Inflammatory macrophage treated with lipopolysaccharide for 1 hour (primary cell): Measurements from ENCODE around the gene PAQR6.
"Not testable (repeated sequence)": the region's sequence is repeated elsewhere in the genome, so short reads cannot be mapped to it uniquely, and the experiment has no call there.

ENCODE experiments used
- DNase-seq, 2 donors: peaks; one replicate each; pipeline ENCODE4 v3.0.0-alpha.2; 2020 to 2022

The PAQR6 gene

DNA sequence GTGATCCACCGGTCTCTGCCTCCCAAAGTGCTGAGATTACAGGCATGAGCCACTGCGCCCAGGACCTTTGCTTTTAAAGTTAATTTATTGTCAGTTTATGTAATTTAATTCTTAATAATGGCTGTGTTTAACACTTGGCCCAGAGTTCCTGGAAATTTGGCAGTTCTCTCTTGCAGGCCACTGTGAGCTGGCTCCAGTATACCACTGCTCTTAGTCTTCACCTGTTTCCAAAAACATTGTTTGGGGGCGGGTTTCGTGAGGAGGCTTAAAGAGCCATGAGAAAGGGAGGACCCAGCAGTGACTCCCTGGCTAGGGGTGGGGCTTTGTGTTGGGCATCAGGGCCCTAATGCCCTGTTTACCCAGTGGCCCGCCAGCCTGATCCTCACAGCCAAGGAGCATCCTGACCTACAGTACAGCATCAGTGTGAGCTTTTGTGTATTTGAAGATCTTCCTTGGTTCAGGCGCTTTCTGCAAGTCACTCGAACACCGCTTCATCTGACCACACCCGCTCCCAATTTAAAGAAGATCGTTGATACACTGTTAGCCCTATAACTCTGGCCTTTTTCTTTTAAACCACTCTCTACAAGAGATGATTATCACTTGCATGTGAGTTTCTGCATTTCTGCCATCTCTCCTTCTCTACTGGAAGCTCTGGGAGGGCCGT, 17.9 kb downstream of the PAQR6 start:
- DNase-seq = no peak

GRCh38 chr1:156228501-156228900, 19.4 kb downstream of the PAQR6 start:
- DNase-seq = no peak

DNA sequence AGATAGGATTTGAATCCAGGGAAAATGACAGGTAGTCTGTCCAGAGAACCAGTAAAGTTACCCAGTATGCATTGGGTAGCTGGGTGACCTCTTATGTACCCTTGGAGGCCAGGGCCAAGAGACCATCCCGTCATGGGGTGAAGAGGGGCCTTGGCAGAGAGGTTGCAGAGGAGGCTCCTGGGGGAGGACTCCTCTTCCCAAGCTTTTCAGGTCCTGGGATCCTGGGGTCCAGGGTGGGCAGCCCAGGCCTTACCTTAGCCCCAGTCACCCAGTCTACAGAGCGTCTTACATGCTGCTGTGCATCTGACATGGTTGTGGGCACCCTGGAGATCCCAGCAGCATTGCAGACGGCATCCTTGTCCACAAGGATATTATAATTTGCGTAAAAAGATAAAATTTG, 21.1 kb downstream of the PAQR6 start:
- DNase-seq = no peak

DNA sequence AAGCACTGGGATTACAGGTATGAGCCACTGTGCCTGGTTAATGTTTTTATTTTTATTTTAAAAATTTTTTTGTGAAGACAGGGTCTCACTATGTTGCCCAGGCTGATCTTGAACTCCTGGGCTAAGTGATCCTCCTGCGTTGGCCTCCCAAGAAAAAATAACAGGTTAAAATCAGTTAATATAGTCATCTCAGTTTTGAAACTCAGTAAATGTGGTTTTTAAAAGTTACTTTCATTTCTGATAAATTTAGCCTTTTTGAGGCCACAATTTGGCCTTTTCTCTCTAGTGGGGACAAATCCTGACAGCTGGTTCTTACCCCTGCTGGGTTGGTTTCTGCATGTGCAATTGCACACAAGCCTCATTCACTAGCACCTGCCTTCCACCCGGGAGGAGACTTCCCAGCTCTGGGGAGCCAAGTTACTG, 21.7 kb downstream of the PAQR6 start:
- no peak for DNase-seq

DNA sequence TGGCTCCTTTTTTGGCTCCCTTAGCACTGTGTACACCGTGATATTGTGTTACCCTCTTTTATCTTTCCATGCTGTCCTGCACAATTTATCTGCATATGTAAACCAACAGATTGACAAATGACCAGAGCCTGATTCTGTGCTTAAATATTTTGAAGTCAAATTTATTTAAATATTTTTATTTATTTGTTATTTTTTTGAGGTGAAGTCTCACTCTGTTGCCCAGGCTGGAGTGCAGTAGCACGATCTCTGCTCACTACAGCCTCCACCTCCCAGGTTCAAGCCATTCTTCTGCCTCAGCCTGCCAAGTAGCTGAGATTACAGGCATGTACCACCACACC, 22.2 kb downstream of the PAQR6 start:
- DNase-seq = no peak

GRCh38 chr1:156221986-156222692, 25.7 kb downstream of the PAQR6 start:
- no peak for DNase-seq

DNA sequence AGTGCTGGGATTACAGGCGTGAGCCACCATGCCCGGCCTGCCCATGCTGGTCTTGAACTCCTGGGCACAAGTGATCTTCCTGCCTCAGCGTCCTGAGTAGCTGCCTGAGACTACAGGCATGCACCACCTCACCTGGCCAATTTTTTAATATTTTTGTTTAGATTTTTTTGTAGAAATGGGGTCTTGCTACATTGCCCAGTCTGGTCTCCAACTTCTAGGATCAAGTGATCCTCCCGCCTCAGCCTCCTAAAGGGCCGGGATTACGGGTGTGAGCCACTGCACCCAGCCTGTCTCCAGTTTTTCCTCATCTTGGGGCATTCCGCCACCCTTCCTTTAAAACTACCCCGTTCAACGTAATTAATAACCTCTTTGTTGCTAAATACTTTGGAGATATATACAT, 27.6 kb downstream of the PAQR6 start:
- DNase-seq = no peak

DNA sequence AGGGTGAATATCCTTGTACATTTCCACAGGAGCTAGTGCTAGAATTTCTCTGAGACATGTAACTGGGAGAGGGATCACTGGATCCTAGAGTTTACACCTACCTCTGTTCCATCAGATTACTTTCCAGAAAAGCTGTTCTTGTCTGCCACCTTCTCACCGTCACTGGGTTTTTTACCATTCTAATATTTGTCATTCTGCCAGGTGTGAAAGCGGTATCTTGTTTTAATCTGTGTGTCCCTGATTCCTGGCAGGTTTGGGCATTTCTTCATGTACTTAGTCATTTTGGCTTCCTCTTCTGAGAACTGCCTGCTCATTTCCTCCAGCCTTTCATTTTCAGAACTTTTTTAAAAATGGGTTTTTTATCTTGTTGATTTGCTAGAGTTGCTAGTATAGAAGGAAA, 30.0 kb downstream of the PAQR6 start:
- DNase-seq = peak; percentile 37 to 41

DNA sequence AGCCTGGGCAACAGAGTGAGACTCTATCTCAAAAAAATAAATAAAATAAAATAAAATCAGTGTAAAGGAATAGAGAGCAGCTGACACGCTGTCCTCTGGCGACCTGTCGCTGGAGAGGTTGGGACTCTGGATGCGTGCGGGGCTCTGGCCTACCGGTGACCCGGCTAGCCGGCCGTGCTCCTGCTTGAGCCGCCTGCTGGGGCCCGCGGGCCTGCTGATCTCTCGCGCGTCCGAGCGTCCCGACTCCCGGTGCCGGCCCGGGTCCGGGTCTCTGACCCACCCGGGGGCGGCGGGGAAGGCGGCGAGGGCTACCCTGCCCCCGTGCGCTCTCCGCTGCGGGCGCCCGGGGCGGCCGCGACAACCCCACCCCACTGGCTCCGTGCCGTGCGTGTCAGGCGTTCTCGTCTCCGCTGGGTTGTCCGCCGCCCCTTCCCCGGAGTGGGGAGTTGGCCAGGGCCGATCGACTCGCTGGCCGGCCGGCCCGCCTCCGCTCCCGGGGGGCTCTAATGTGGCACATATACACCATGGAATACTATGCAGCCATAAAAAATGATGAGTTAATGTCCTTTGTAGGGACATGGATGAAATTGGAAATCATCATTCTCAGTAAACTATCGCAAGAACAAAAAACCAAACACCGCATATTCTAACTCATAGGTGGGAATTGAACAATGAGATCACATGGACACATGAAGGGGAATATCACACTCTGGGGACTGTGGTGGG, 31.3 kb downstream of the PAQR6 start:
- DNase-seq = not testable (repeated sequence)

DNA sequence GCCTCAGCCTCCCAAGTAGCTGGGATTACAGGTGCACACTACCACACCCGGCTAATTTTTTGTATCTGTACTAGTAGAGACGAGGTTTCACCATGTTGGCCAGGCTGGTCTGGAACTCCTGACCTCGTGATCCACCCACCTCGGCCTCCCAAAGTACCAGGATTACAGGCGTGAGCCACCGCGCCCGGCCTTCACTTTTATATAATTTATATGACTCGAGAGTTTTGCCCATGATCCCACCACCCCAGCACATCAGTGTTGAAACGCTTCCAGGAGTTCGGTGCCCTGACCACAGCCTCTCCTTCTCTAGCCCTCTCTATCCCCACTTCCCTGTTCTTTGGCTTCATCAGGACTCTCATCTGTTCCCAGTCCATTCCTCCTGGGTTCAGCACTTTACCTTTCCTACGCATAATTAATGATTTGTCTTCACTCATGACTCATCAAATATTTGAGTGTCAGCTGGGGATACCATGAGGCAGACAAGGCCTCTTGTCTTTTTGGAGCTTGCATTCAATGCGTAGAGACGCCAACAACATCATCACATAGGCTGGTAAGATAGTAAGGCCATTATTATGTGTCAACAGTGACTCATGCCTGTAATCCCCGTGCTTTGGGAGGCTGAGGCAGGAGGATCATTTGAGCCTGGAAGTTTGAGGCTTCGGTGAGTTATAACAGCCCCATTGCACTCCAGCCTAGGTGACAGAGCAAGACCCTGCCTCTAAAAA, 33.7 kb downstream of the PAQR6 start:
- DNase-seq = no peak

DNA sequence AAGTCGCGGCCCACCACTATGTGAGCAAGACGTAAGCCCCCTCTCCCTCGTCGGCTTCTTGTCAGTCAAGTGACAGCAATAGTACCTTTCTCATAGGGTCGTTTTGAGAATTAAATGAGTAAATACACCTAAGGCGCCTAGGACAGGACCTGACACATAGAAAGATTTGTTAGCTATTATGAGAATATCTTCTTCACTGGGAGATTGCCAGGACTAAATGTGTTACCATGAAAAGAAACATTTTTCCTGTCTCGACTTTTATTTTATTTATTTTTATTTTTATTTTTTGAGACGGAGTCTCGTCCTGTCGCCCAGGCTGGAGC, 34.3 kb downstream of the PAQR6 start:
- DNase-seq = no peak

GRCh38 chr1:156212833-156213643, 34.8 kb downstream of the PAQR6 start, which contains the start of gene PMF1:
TSS of gene PMF1 (plus strand) at chr1:156213007. CDS start at chr1:156213016, 9 bp downstream.
- DNase-seq = peak; percentile 95

GRCh38 chr1:156212130-156212529, 35.7 kb downstream of the PAQR6 start:
- no peak for DNase-seq

- no peak for DNase-seq
These were observed 36.6 kb downstream of the PAQR6 start for GRCh38 chr1:156211243-156211642.

GRCh38 chr1:156204686-156205085, 43.2 kb downstream of the PAQR6 start:
- DNase-seq = no peak

- DNase-seq = no peak
These were observed 44.5 kb downstream of the PAQR6 start for GRCh38 chr1:156203331-156203730.

- DNase-seq = no peak
These were observed 47.8 kb downstream of the PAQR6 start for GRCh38 chr1:156200044-156200443.

DNA sequence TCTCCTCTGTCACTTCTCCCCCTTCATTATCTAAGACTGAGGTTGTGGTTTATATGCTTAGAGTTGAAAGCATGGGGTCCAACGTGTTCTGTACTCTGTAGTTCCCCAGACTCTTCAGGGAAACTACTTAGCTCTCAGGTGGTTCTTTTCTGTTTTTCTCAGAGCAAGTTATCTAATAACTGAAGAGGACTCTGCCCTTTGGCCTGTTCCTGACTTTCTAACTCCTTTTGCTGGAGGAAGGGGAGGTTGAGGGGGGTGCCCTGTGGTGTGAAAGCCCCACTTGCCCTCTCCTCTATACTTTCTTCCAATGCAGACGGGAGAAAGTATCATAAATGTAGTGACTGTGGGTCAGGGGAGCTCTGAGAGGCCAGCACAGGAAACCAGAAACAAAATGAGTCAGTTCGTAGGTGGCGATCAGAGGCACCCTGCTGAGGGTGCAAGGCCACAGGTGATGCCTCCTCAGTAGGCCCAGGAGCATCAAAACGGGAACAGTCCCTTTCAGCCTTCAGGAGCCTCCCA, 49.0 kb downstream of the PAQR6 start:
- DNase-seq = no peak

DNA sequence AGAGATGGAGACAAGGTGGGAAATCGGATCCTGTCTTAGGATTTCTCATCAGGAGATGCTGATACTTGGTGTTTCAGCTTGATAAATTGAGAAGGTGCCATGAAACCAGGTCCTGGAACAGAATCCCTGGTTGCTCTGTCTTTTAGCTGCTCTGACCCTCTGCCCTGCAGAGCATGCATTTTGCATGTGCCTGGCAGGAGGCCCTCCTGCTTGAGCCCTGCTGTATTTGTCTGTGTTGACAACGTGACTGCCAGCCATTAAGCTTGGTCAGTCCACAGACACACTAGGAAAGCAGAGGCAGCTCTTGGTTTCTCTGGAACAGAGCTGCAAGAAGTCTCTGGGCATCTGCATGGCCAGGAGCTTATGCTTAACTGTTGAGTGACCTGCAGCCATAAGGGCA, 51.4 kb downstream of the PAQR6 start:
- no peak for DNase-seq

- no peak for DNase-seq
These were observed 52.0 kb downstream of the PAQR6 start for GRCh38 chr1:156195853-156196252.

- no peak for DNase-seq
These were observed 53.6 kb downstream of the PAQR6 start for GRCh38 chr1:156194300-156194652.

DNA sequence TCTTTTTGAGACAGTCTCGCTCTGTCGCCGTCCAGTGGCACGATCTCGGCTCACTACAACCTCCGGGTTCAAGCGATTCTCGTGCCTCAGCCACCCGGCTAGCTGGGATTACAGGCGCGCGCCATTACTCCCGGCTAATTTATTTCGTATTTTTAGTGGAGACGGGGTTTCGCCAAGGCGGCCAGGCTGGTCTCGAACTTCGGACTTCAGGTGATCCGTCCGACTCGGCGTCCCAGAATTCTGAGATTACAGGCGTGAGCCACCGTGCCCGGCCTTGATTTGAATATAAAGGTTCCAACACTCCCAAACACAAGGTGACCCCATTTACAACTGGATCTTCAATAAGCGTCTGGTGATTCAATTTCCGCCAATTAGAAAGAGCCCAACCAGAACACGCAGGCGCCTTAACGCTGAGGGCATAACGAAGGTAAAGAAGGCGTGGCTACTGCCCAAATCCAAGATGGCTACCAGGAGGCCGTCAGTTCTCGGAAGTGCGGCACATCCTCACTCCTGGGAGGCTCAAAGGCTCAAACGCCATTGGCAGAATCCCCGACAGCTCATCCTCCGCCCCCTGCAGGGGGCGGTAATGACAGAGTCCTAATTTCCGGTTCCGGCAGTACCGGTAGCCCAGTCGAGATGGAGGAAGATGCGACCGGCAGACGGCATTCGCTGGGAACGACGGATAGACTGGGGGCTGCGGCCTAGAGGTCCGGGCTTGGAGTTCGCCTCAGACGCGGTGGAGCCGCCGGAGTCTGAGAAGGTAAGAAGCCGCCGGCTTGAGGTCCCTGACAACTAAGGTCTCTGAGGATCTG, 54.2 kb downstream of the PAQR6 start, which contains the start of gene SLC25A44:
Gene SLC25A44, plus strand, starts transcription at position 617 of the 812 bp plus-strand sequence. CDS start 5,744 bp downstream, outside the sequence.
- DNase-seq = peak; percentile 98 to 100
